Hematopoietic multipotent progenitor cell treated with erythropoietin and hydrocortisone succinate and interleukin-3 and kit ligand, for 6 days (in vitro differentiated cells): ENCODE results near the gene SMAD7.

ENCODE experiments used
- DNase-seq: peaks from one replicate; pipeline ENCODE4 v3.0.0-alpha.2; 2015

Gene SMAD7

GRCh38 chr18:48943736-48944527, 6.8 kb downstream of the SMAD7 start:
- DNase-seq, result no peak

- no peak for DNase-seq
Observed at GRCh38 chr18:48943333-48943732, 7.4 kb downstream of the SMAD7 start.

GRCh38 chr18:48942554-48943261, 8.1 kb downstream of the SMAD7 start:
- no peak for DNase-seq

GRCh38 chr18:48942086-48942485, 8.7 kb downstream of the SMAD7 start:
- no peak for DNase-seq

- DNase-seq, result no peak
Observed at GRCh38 chr18:48941672-48942071, 9.1 kb downstream of the SMAD7 start.

DNA sequence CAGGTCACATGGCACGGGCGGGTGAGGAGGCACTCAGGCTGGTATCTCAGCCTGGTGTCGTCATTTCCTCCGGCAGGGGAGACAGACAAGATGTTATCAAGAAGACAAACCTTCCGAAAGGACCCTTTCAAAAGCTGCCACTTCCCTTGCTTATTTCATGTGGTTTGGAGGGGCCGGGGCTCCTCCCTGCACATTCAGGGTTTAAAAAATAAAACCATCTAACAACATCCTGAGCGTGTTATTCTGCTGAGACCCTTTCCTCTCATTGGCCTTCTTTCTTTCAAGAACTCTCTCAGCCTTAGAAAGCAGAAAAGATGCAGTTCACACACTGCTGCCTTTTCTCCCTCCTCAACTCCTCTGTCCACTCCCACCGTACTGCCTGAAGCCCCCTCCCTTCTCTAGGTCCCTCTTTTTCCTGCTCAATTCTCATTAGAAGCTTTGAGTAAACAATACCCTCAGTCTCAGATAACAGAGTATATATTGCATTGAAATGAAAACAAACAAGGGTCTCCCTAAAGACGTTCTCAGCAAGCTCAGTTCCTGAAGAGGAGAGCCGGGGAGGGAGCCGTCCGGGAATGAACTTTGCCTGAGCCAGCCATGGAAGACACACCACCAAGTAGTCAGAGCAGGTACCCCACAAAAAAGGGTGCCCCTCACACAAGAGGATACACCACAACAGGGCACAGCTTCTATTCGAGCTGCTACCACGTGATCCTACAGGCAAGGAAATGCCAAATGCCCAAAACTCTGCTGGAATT, 9.7 kb downstream of the SMAD7 start:
- DNase-seq, result peak; percentile 79

- DNase-seq, result no peak
Observed at GRCh38 chr18:48939205-48940097, 11.3 kb downstream of the SMAD7 start.

DNA sequence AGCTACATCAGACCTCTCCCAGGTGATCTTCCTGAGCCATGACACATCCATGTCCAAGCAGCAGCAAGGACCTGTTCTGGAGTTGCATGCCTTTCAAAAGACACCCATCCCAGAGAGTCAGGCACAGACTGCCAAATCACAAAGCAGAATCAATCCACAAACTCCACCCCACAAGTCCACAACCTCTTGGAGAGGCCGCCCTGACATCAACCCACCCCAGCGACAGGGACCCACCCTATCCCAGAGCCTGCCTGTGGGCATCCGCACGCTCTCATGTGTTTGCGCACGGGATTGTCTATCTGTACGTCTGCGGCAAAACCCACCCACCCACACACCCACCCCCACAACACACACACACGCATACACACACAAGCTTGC, 11.9 kb downstream of the SMAD7 start:
- no peak for DNase-seq

GRCh38 chr18:48937869-48938750, 12.7 kb downstream of the SMAD7 start:
- DNase-seq, result no peak

- DNase-seq, result no peak
Observed at GRCh38 chr18:48935433-48935774, 15.4 kb downstream of the SMAD7 start.

DNA sequence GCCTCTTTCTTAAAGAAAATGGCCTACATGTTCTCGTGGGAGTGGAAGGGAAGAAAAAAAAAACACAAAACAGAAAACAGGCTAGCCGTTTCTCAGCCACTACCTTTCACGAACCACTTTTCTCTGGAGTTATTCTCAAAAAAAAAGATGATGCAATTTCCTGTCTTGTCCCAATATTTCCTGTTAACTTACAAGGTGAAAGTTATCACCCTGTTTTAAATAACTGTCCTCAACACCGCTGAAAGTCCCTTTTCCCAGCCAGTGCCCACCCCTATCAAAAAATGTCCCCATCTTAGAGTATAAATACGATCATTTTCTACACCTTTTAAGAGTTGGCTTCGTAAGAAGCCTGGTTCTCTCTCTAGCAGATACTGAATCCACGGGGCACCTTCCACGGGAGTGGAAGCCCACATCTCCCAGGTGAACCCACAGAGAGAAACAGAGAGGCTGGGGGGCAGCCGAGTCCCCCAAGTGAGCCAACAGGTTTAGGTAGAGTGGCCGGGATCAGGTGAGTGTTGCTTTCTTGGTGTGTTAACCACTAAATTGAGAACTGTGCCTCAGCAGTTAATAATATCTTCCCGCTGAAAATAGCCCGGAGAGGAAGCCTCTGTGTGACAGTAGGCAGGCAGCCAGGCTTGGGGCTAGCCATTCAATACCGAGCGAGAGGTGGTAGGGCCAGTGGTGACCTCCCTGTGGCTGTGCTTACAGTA, 15.9 kb downstream of the SMAD7 start:
- DNase-seq, result peak; percentile 24

DNA sequence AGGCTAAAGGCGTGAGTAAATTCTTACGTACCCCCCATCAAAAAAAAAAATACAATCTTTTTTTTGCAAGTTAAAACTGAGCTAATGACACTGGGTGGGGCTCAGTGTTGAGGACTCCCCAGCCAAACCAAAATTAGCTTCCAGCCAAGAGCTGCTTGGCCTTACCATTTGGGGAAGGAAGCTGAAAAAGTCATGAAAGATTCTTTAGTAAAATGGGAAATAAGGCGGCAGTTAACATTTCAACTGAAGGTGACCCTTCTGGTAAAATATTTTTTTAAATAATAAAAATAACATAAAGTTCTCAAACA, 16.4 kb downstream of the SMAD7 start:
- peak; percentile 30 for DNase-seq

- DNase-seq, result peak; percentile 55
Observed at GRCh38 chr18:48933578-48934414, 17.0 kb downstream of the SMAD7 start.

- DNase-seq, result peak; percentile 79
Observed at GRCh38 chr18:48932822-48933510, 17.8 kb downstream of the SMAD7 start.

- no peak for DNase-seq
Observed at GRCh38 chr18:48932462-48932818, 18.3 kb downstream of the SMAD7 start.

- peak; percentile 49 for DNase-seq
Observed at GRCh38 chr18:48931680-48932461, 18.9 kb downstream of the SMAD7 start.

GRCh38 chr18:48930926-48931325, 19.8 kb downstream of the SMAD7 start:
- no peak for DNase-seq

GRCh38 chr18:48929941-48930713, 20.6 kb downstream of the SMAD7 start:
- no peak for DNase-seq
